UCSD-AML1 (cell line): ENCODE measurements around the gene GAN.

Source experiments
- DNase-seq: peaks from one replicate; lab custom pipeline; 2025; ENCODE audit not compliant: unreplicated experiment; lab: John Stamatoyannopoulos, UW

GAN gene

DNA sequence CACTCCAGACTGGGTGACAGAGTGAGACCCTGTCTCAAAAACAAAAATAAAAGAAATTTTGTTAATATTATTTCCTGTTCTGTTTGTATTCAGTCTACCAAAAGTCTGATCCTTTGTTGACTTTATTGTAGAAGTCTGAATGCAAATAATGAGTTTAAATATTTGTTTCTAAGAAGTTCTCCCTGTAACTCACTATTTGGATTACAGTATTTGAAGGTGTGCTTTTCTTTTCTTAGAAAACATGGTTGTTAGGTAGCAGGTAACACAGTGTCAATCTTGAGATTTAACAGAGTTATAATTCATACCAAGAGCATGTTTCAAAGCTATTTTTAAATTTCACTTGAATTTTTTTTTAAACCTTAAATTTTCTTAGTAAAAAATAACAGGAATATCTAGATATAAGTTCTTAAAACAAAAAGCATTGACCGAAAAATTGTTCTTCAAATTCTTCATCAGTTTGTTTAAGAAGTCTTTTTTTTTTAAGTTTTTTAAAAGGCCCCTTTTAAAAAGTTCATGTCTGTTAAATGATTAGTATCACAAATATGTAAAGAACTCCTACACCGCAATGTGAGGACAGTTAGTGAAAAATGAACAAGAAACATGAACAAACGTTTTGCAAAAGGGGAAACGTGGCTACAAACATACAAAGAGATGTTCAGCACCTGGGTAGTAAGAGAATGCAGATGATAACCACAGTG is 35.0 kb downstream of the GAN start:
- DNase-seq, result no peak

DNA sequence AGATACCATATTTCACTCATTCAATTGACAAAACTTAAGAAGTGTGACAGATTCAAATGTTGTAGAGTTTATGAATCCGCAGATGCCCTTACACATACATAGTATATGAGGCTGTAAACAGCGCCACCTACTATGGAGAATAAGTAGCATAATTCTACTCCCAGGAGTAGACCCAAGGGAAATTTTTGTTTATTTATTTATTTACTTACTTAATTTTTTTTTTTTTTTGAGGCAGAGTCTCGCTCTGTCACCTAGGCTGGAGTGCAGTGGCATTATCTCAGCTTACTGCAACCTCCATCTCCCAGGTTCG is 35.5 kb downstream of the GAN start:
- no peak for DNase-seq

- DNase-seq, result no peak
These were observed 39.1 kb downstream of the GAN start for GRCh38 chr16:81353895-81354294.

GRCh38 chr16:81357711-81358260 is 43.0 kb downstream of the GAN start:
- DNase-seq, result no peak

DNA sequence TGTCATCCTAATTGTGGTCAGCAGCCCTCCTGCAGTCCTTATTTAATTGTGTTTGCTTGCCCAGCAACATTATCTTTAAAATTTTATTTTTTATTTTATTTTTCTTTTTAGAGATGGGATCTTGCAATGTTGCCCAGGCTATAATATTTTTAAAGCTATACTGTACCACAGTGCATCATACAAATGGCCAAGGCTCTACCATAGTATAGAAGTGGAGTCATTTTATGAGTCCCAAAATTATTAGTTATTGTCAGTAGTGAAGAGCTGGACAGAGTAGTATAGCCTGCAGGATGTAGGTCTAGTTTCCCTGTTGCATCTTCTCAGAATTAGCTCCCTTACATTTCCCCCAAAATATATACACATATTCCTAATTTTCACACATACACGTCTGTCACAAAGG is 44.1 kb downstream of the GAN start:
- no peak for DNase-seq

DNA sequence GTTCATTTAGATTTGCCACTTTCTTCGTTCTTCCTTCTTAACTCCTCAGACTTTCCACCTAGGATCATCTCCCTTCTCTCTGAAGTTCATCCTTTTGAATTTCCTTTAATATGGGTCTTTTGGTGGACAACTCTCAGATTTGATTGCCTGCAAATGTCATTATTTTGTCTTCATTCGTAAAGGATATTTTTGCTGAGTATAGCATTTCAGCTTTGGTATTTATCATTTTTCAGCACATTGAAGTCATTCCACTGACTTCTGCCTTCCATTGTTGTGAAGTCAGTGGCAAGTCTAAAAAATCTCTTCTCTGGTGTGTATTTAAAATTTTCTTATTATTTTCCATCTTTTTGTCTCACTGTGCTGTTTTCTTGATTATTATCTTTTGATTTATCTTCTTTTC is 45.4 kb downstream of the GAN start:
- no peak for DNase-seq

DNA sequence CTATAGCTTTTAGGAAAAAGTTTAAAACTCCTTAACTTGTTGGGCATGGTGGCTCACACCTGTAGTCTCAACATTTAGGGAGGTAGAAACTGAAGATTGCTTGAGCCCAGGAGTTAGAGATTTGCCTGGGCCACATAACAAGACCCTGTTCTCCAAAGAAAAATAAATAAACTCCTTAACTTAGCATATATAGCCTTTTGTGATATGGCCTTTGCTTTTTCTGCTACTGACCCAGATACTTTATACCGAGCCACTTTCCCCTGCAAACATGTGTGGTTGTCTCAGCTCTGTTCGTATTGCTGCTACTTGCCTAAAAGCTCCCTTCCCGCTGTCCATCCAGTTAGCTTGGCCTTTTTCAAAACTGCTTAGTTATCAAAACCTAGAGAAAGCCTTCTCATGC is 51.0 kb downstream of the GAN start:
- no peak for DNase-seq

DNA sequence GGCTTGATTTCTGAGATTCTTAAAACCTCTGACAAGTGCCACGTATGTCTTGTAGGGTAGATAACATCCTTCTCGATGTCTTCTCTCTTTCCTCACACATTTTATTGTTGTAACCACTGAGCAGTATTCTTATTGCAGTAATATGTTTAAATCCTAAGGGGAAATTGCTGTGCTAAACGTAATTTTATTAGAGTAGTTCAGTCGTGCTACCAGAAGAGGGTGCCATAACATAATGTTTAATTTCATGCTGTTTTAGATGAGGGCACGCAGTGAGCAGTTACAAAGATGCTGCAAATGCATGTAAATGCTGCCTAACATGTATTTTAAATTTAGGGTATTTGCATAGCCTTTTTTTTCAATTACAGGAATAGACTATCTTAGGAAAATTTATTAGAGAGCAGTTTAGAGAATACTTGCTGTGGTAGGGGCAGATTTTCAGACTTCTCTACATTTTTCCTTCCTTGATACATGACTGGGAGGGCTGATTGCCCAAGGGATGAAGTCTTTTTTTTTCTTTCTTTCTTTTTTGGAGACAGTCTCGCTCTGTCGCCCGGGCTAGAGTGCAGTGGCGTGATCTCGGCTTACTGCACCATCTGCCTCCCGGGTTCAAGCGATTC is 51.7 kb downstream of the GAN start:
- DNase-seq, result no peak

DNA sequence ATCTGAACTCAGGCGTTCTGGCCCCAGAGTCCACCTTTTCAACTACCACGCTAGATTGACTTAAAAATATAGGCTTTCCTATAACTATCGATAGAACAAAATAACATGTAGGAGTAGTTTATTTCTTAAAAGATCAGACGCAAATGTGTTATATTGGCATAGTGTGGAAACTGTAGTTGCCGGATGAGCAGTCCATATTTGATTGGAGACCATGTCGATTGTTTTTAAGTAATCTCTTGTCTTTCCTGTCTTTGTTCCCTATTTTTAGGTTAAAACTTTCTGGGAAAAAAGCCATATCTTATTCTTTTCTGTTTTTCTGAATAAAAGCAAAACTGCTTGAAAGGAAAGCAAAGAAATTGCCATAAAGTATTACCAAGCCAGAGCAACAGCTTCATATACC is 53.1 kb downstream of the GAN start:
- DNase-seq, result no peak

DNA sequence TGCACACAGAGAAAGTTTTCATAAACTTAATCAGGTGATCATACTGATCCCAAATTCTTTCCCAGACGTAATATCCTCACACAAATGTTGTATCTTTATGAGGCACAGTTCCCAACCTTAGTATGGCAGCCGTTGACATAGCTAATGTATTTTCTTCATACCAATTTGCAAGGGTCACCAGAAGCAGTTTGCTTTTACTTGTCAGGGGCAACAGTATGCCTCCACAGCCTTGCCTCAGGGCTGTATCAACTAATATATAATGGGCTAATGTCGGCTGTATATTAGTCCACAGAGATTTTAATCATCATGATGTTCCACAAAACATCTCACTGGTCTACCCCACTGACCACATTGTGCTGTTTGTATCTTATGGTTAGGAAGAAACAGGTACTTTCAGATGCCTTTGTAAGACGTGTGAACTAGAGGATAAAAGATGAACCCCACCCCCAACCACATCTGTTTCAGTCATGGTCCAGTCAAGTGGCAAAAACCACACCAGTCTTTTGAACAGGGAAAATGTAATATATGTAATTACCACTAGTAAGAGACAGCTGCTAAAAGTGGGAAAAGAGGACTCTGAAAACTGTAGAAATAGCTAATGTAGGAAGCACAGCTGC is 55.2 kb downstream of the GAN start:
- DNase-seq, result no peak

GRCh38 chr16:81371106-81371505 is 56.3 kb downstream of the GAN start:
- no peak for DNase-seq

DNA sequence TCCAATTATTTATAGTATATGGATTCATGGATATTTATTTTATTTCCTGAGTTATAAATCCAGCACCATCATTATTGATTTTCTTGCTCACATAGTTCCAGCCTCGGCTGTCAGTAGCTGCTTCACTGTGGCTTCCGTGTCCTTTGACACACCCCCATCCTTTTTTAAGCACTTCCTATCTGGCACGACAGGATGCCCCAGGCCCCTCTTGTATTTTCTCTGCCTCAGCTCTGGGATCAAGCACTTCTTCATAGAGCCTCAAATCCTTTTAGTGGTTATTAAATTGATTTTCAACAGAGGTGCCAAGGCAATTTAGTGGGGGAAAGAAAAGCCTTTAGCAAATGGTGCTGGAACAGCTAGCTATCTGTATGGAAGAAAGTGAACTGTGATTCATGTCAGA is 59.8 kb downstream of the GAN start:
- DNase-seq, result peak; percentile 14

DNA sequence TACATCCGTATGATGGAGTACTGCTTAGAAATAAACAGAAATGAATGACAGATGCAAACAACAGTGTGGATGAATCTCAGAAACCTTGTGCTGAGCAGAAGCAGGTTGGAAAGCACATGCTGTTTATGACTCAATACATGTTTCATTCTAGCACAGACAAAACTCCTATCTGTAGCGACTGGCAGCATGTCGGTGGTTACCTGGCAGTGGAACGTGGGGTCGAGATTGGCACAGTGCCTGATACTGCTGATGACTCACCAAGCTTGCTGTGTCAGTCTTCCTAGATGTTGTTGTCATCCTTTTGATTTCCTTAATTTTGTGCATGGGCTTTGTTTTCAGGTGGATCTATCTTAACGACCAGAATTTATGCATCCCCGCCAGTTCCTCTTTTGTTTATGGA is 62.1 kb downstream of the GAN start:
- no peak for DNase-seq

- no peak for DNase-seq
These were observed 63.3 kb downstream of the GAN start for GRCh38 chr16:81378049-81378448.

DNA sequence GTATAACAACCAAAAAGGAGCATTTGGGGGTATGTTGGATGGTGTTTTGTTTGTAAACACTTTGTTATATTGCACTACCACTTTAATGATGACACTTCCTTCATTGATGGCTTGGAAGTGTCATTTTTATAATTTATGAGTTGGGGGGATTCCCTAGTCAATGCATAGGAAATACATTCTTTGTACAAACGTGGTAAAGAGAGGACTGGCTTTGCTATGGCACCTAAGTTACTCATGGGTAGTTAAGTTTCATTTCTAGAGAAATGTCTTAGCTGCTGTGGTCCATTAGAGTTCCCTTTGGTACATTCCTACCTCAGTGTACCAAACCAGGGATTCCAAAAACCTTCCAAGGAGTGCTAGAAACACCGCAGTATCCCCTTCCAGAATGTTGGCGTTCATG is 66.2 kb downstream of the GAN start:
- DNase-seq, result no peak

DNA sequence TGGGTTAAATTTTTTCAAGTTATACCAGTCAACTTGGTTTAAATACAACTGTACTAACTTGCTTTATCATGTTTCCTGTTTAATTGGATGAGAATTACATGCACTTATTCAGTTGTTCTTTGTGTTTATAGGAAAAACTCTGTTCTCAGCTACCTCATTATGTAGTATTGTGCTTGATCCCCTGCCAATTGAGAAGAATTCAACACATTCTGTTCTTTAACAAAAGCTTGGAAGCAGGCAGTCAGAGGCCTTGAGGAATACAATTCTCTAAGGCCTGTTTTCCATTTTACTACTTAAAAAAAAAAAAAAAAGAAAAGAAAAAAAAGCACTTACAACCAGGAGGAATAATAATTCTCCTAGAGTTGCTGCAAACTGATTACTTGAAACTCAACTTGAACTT is 69.2 kb downstream of the GAN start:
- no peak for DNase-seq

- DNase-seq, result no peak
These were observed 70.4 kb downstream of the GAN start for GRCh38 chr16:81385031-81385756.

DNA sequence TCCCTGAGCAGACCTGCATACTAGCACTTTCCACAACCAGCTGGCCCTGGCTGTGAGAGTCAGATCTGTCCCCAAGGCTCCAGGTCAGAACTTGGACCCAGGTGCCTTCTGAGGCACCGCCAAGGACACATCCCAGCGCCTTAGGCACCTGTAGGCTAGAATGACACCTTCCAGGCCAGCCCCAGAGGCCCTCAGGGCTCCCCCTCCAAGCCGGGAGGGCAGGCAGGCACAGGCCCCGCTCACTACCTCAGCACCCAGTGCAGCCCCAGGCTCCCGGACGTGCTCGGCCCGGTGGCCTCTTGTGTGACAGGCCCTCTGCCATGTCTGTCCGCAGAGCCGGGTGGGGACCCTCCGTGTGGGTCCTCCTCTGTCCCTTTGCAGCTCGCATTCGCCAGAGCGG is 73.6 kb downstream of the GAN start:
- DNase-seq, result no peak

DNA sequence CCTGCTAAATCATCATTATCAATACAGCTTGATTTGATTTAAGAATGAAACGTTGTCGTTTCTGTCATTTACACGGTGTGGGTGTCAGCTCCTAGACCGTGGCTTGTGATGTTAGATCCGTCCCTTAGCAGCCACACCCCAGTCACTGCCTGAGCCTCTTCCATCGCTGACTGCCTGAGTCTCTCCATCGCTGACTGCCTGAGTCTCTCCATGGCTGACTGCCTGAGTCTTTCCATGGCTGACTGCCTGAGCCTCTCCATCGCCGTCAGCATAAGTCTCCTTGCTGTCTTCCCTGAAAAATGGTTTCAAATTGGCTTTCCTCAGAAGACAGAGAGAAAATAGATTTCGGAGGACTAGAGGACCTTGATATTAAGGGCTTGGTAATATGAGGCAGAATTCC is 76.1 kb downstream of the GAN start:
- DNase-seq, result no peak

DNA sequence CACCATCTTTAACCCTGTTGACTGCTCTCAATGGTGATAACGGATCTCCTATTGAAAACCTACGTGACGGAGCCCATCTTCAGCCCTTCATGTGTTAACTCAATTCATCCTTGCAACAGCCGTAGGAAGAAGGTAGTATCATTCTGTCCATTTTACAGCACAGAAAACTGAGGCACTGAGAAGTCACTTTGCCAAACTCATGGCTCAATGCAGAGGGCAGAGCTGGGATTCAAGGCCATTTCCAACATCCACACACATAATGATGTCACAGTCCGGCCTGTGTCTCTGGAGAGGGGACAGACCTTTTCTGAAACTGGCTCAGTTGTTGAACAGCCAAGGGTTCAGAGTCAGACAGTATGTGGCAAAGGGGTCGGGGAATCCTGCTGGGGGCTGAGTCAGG is 77.2 kb downstream of the GAN start:
- DNase-seq, result no peak

- no peak for DNase-seq
These were observed 79.7 kb downstream of the GAN start for GRCh38 chr16:81394416-81394815.
